ENCODE data around the gene METTL5. TPM values are rescaled to one million over a fixed set of nuclear protein-coding genes. Genes with fewer than 3 reads are reported as not detected.

METTL5 gene
- total and polyA plus RNA-seq, 9 of the 15 experiments (the other 6 are each of a cell fraction or from before 2014, with no cell fraction given), result 149 to 471 (median 224) TPM

- TF ChIP-seq, protein P1, sequence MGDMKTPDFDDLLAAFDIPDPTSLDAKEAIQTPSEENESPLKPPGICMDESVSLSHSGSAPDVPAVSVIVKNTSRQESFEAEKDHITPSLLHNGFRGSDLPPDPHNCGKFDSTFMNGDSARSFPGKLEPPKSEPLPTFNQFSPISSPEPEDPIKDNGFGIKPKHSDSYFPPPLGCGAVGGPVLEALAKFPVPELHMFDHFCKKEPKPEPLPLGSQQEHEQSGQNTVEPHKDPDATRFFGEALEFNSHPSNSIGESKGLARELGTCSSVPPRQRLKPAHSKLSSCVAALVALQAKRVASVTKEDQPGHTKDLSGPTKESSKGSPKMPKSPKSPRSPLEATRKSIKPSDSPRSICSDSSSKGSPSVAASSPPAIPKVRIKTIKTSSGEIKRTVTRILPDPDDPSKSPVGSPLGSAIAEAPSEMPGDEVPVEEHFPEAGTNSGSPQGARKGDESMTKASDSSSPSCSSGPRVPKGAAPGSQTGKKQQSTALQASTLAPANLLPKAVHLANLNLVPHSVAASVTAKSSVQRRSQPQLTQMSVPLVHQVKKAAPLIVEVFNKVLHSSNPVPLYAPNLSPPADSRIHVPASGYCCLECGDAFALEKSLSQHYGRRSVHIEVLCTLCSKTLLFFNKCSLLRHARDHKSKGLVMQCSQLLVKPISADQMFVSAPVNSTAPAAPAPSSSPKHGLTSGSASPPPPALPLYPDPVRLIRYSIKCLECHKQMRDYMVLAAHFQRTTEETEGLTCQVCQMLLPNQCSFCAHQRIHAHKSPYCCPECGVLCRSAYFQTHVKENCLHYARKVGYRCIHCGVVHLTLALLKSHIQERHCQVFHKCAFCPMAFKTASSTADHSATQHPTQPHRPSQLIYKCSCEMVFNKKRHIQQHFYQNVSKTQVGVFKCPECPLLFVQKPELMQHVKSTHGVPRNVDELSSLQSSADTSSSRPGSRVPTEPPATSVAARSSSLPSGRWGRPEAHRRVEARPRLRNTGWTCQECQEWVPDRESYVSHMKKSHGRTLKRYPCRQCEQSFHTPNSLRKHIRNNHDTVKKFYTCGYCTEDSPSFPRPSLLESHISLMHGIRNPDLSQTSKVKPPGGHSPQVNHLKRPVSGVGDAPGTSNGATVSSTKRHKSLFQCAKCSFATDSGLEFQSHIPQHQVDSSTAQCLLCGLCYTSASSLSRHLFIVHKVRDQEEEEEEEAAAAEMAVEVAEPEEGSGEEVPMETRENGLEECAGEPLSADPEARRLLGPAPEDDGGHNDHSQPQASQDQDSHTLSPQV (IDR thresholded peaks at IDR 0.05), result peak; percentile 62; the same call in 1 of the 2 replicates
- TF ChIP-seq GABPB2 (CRISPR knock-in tag; conservative IDR thresholded peaks at IDR 0.05) (no peak), TRIM24 (IDR thresholded peaks at IDR 0.05) (no peak), ZNF699 (CRISPR knock-in tag; IDR thresholded peaks at IDR 0.05; ENCODE audit: insufficient replicate concordance) (no peak), RBM25 (IDR thresholded peaks at IDR 0.05; ENCODE audit: low read depth, low read length, severe bottlenecking) (peak; percentile 96), FOSL1 (tag; conservative IDR thresholded peaks at IDR 0.05) (peak; percentile 43; the same call in 1 of the 2 replicates), ZNF3 (CRISPR knock-in tag; IDR thresholded peaks at IDR 0.05) (no peak), ESRRA (IDR thresholded peaks at IDR 0.05; ENCODE audit: borderline replicate concordance, low read depth) (no peak; the same call in 1 of the 2 replicates), ZKSCAN3 (CRISPR knock-in tag; IDR thresholded peaks at IDR 0.05) (no peak), WHSC1 (IDR thresholded peaks at IDR 0.05; ENCODE audit: low read length) (no peak), CCNT2 (IDR thresholded peaks at IDR 0.05; ENCODE audit: borderline replicate concordance, extremely low read depth, insufficient read length, low read depth, low read length) (peak; percentile 83), BMI1 (IDR thresholded peaks at IDR 0.05; ENCODE audit: low read length) (no peak)
- TF ChIP-seq, protein P2, sequence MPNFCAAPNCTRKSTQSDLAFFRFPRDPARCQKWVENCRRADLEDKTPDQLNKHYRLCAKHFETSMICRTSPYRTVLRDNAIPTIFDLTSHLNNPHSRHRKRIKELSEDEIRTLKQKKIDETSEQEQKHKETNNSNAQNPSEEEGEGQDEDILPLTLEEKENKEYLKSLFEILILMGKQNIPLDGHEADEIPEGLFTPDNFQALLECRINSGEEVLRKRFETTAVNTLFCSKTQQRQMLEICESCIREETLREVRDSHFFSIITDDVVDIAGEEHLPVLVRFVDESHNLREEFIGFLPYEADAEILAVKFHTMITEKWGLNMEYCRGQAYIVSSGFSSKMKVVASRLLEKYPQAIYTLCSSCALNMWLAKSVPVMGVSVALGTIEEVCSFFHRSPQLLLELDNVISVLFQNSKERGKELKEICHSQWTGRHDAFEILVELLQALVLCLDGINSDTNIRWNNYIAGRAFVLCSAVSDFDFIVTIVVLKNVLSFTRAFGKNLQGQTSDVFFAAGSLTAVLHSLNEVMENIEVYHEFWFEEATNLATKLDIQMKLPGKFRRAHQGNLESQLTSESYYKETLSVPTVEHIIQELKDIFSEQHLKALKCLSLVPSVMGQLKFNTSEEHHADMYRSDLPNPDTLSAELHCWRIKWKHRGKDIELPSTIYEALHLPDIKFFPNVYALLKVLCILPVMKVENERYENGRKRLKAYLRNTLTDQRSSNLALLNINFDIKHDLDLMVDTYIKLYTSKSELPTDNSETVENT (CRISPR knock-in tag; IDR thresholded peaks at IDR 0.05), result peak; percentile 78
- TF ChIP-seq, protein P3, sequence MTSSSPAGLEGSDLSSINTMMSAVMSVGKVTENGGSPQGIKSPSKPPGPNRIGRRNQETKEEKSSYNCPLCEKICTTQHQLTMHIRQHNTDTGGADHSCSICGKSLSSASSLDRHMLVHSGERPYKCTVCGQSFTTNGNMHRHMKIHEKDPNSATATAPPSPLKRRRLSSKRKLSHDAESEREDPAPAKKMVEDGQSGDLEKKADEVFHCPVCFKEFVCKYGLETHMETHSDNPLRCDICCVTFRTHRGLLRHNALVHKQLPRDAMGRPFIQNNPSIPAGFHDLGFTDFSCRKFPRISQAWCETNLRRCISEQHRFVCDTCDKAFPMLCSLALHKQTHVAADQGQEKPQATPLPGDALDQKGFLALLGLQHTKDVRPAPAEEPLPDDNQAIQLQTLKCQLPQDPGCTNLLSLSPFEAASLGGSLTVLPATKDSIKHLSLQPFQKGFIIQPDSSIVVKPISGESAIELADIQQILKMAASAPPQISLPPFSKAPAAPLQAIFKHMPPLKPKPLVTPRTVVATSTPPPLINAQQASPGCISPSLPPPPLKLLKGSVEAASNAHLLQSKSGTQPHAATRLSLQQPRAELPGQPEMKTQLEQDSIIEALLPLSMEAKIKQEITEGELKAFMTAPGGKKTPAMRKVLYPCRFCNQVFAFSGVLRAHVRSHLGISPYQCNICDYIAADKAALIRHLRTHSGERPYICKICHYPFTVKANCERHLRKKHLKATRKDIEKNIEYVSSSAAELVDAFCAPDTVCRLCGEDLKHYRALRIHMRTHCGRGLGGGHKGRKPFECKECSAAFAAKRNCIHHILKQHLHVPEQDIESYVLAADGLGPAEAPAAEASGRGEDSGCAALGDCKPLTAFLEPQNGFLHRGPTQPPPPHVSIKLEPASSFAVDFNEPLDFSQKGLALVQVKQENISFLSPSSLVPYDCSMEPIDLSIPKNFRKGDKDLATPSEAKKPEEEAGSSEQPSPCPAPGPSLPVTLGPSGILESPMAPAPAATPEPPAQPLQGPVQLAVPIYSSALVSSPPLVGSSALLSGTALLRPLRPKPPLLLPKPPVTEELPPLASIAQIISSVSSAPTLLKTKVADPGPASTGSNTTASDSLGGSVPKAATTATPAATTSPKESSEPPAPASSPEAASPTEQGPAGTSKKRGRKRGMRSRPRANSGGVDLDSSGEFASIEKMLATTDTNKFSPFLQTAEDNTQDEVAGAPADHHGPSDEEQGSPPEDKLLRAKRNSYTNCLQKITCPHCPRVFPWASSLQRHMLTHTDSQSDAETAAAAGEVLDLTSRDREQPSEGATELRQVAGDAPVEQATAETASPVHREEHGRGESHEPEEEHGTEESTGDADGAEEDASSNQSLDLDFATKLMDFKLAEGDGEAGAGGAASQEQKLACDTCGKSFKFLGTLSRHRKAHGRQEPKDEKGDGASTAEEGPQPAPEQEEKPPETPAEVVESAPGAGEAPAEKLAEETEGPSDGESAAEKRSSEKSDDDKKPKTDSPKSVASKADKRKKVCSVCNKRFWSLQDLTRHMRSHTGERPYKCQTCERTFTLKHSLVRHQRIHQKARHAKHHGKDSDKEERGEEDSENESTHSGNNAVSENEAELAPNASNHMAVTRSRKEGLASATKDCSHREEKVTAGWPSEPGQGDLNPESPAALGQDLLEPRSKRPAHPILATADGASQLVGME (CRISPR knock-in tag; IDR thresholded peaks at IDR 0.05), result peak; percentile 38; the same call in 1 of the 2 replicates
These were observed 2.8 kb upstream of the METTL5 start, which contains the start of gene UBR3 (continued) for GRCh38 chr2:169827272-169828140.

Measured in K562 (cell line).